PC-9 (cell line): Measurements from ENCODE around the gene LNX2. TPM values are rescaled to one million over a fixed set of nuclear protein-coding genes. Genes with fewer than 3 reads are reported as not detected.

Source experiments
- BruUV-seq: library from RNA; stranded (reverse); fragments of 400-500 nt; replicated peaks from 2 replicates; lab custom pipeline; 2021; lab: Mats Ljungman, UMichigan
- CTCF ChIA-PET: fragments of 300-600 bp; sonication (Branson Sonifier 250); formaldehyde crosslinking; loops from one replicate; lab custom pipeline; 2022; ENCODE audit warnings: antibody characterized with exemption; lab: Charles Lee
- POLR2A ChIA-PET: fragments of 300-600 bp; sonication (Branson Sonifier 250); formaldehyde crosslinking; loops from one replicate; lab custom pipeline; 2022; ENCODE audit warnings: antibody characterized with exemption; ENCODE audit not compliant: unreplicated experiment; lab: Charles Lee
- DNase-seq, 2 experiments: peaks; one replicate each; pipeline versions ENCODE4 v3.0.0 to v3.0.0-alpha.2; 2015 to 2022; ENCODE audit warnings: mixed read lengths in 1 of 2
- H2AFZ ChIP-seq: fragments of 200-600 bp; sonication (generic); 2 replicates; pipeline ENCODE4 v1.8.1; 2017; ENCODE audit warnings: antibody characterized with exemption
- H3F3A ChIP-seq: fragments of 200-600 bp; sonication (generic); 2 replicates; pipeline ENCODE4 v1.8.1; 2017; ENCODE audit warnings: antibody characterized with exemption, mild to moderate bottlenecking, low read depth; ENCODE audit not compliant: insufficient read depth
- H3K27ac ChIP-seq: fragments of 200-600 bp; sonication (generic); 2 replicates; pipeline ENCODE4 v1.6.1; 2016; ENCODE audit warnings: mixed run types
- H3K27me3 ChIP-seq: fragments of 200-600 bp; sonication (generic); 2 replicates; pipeline ENCODE4 v1.6.1; 2016; ENCODE audit warnings: low read depth, mixed run types; ENCODE audit not compliant: insufficient read depth
- H3K36me3 ChIP-seq: fragments of 200-600 bp; sonication (generic); 2 replicates; pipeline ENCODE4 v1.6.1; 2016; ENCODE audit warnings: low read depth, mixed run types
- H3K4me1 ChIP-seq: fragments of 200-600 bp; sonication (generic); replicated peaks from 2 replicates; pipeline ENCODE4 v1.6.1; 2016; ENCODE audit warnings: mixed run types; ENCODE audit not compliant: insufficient read depth
- H3K4me2 ChIP-seq: fragments of 200-600 bp; sonication (generic); 2 replicates; pipeline ENCODE4 v1.6.1; 2017; ENCODE audit warnings: mixed run types
- H3K4me3 ChIP-seq: fragments of 200-600 bp; sonication (generic); 2 replicates; pipeline ENCODE4 v1.6.1; 2016; ENCODE audit warnings: mixed run types
- H3K79me2 ChIP-seq: fragments of 200-600 bp; sonication (generic); 2 replicates; pipeline ENCODE4 v1.6.1; 2017; ENCODE audit warnings: low read depth, mixed run types
- H3K9me2 ChIP-seq: fragments of 200-600 bp; sonication (generic); 2 replicates; pipeline ENCODE4 v1.8.1; 2017; ENCODE audit warnings: mild to moderate bottlenecking; ENCODE audit not compliant: insufficient read depth
- H3K9me3 ChIP-seq: fragments of 200-600 bp; sonication (generic); 2 replicates; pipeline ENCODE4 v1.8.1; 2016; ENCODE audit warnings: low read depth; ENCODE audit not compliant: insufficient read depth
- H4K20me1 ChIP-seq: fragments of 200-600 bp; sonication (generic); 2 replicates; pipeline ENCODE4 v1.8.1; 2017; ENCODE audit not compliant: insufficient read depth
- EZH2 ChIP-seq: fragments of 200-600 bp; sonication (generic); IDR thresholded peaks from 2 replicates; pipeline ENCODE4 v1.8.0; 2017; ENCODE audit warnings: antibody characterized with exemption, low read depth
- intact Hi-C: fragments of 100-400 bp; cut with micrococcal nuclease; formaldehyde crosslinking; loops from one replicate; pipeline ENCODE4 v1.10.0; 2022; ENCODE audit not compliant: unreplicated experiment
- total RNA-seq: library from RNA; stranded (reverse); gene quantifications from 2 replicates; pipeline ENCODE4 v1.2.3, GENCODE V29; 2021
- TF ChIP-seq, protein P1 (sequence below): fragments of 200-600 bp; sonication (generic); conservative IDR thresholded peaks from 2 replicates; pipeline ENCODE4 v1.6.1; 2017; ENCODE audit warnings: mixed run types, antibody characterized with exemption, mild to moderate bottlenecking, moderate library complexity

The LNX2 gene
- total RNA-seq, 1 experiment from 2014 or later, result 7.0 TPM

DNA sequence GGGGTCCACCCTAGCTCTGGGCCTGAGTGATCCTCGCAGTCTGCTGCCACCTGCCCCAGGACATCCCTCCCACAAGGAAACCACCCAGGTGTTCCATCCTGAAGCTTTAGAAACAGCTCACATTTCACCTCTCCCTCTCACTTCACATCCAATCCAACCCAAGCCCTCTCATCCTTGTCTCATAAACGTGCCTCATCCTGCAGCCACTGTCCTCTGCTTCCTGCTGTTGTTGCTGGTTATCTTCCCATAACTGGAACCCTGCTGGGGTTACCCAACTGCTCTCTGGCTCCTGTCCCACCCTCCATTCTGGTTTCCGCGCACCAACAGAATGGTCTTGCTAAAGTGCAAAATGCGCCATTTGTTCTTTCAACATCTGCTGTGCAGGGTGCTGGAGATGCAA, 110.2 kb downstream of the LNX2 start:
- no peaks in the 10 kb centered on the region for H3K9me3 ChIP-seq
- no peaks in the 10 kb centered on the region for H3K9me2 ChIP-seq
- intact Hi-C loops, result no loop called here
- no peak for TF ChIP-seq EZH2
- TF ChIP-seq, protein P1, sequence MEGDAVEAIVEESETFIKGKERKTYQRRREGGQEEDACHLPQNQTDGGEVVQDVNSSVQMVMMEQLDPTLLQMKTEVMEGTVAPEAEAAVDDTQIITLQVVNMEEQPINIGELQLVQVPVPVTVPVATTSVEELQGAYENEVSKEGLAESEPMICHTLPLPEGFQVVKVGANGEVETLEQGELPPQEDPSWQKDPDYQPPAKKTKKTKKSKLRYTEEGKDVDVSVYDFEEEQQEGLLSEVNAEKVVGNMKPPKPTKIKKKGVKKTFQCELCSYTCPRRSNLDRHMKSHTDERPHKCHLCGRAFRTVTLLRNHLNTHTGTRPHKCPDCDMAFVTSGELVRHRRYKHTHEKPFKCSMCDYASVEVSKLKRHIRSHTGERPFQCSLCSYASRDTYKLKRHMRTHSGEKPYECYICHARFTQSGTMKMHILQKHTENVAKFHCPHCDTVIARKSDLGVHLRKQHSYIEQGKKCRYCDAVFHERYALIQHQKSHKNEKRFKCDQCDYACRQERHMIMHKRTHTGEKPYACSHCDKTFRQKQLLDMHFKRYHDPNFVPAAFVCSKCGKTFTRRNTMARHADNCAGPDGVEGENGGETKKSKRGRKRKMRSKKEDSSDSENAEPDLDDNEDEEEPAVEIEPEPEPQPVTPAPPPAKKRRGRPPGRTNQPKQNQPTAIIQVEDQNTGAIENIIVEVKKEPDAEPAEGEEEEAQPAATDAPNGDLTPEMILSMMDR, result no peak
- no peak for DNase-seq
- no peak overlapping the region for H2AFZ ChIP-seq
- no peaks in the 10 kb centered on the region for H3K4me1 ChIP-seq
- H4K20me1 ChIP-seq, result no peaks in the 10 kb centered on the region
- ChIA-PET POLR2A (no interaction called here), CTCF (no interaction called here)
- no TSS peak for BruUV-seq
- H3F3A ChIP-seq, result no peaks in the 10 kb centered on the region
- H3K4me3 ChIP-seq, result no peak overlapping the region
- H3K27ac ChIP-seq, result no peak overlapping the region
- H3K79me2 ChIP-seq, result no peaks in the 10 kb centered on the region
- H3K27me3 ChIP-seq, result peaks cover 84% of the 10 kb centered on the region
- no peak overlapping the region for H3K4me2 ChIP-seq
- no peaks in the 10 kb centered on the region for H3K36me3 ChIP-seq

DNA sequence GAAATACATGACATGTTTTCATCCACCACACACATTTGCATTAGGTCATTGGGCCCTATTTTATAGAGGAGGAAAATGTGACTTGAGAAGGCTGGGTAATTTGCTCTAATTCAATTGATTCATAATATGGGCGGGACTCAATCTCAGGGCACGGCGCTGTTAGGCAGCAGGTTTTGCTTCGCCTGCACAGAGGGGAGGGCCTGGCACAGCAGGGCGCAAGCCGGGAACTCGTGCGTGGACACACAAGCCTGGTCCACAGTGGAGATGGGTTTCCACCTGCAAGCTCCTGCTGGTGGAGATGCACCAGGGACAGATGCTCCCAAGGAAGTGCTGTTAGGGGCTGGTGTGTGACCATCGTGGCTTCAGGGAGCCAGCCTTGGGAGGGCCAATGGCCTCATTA, 111.5 kb downstream of the LNX2 start:
- Histone ChIP-seq H3K4me3 (no peak overlapping the region), H3K4me2 (no peak overlapping the region), H3K27ac (no peak overlapping the region), H3K9me2 (no peaks in the 10 kb centered on the region), H3K27me3 (peaks cover 92% of the 10 kb centered on the region), H3K9me3 (no peaks in the 10 kb centered on the region), H4K20me1 (no peaks in the 10 kb centered on the region), H3K4me1 (no peaks in the 10 kb centered on the region), H3K36me3 (no peaks in the 10 kb centered on the region), H3K79me2 (no peaks in the 10 kb centered on the region), H3F3A (no peaks in the 10 kb centered on the region), H2AFZ (no peak overlapping the region)
- intact Hi-C loops, result no loop called here
- POLR2A ChIA-PET, result no interaction called here
- no peak for TF ChIP-seq EZH2
- TF ChIP-seq, protein P1, result no peak
- DNase-seq, result no peak
- CTCF ChIA-PET, result no interaction called here
- no TSS peak for BruUV-seq

DNA sequence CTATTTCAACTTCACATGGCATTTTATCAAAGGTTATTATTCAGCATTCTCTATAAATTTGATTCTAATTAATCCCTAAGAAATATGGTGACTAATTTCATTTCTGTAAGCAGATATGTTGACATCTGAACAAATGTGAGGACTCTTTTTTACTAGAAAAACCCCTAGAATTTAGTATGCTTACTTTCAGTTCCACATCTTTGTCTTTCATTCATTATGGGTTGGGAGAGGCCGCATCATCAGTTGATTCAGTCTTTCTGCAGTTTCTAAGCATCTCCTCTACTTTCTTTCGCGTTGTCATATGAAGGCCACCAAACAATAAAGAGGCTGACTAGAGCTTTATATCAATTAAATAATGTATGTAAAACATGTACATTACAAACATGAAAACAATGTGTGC, 114.5 kb downstream of the LNX2 start:
- no peak for DNase-seq
- Histone ChIP-seq H2AFZ (no peak overlapping the region), H3K9me3 (no peaks in the 10 kb centered on the region), H3K27me3 (peaks cover 70% of the 10 kb centered on the region), H3K4me3 (no peak overlapping the region), H3F3A (no peaks in the 10 kb centered on the region), H3K27ac (no peak overlapping the region), H3K36me3 (no peaks in the 10 kb centered on the region), H3K4me1 (no peaks in the 10 kb centered on the region), H4K20me1 (no peaks in the 10 kb centered on the region), H3K9me2 (no peaks in the 10 kb centered on the region), H3K4me2 (no peak overlapping the region), H3K79me2 (no peaks in the 10 kb centered on the region)
- intact Hi-C loops, result no loop called here
- BruUV-seq, result no TSS peak
- POLR2A ChIA-PET, result no interaction called here
- TF ChIP-seq EZH2, result no peak
- TF ChIP-seq, protein P1, result no peak
- CTCF ChIA-PET, result no interaction called here
